GM19351 (cell line): ENCODE data around the gene H6PD.

ENCODE experiments used
- ATAC-seq: cut with Tn5 transposase; IDR thresholded peaks from one replicate; pipeline ENCODE4 v1.9.1; 2021; ENCODE audit warnings: mild to moderate bottlenecking, moderate library complexity; ENCODE audit not compliant: unreplicated experiment

The H6PD gene

GRCh38 chr1:9253004-9253403 lies 18.4 kb downstream of the H6PD start:
- no peak for ATAC-seq

- ATAC-seq = no peak
Measured at GRCh38 chr1:9253453-9254105, 19.0 kb downstream of the H6PD start.

- no peak for ATAC-seq
Measured at GRCh38 chr1:9256332-9256731, 21.8 kb downstream of the H6PD start.

- ATAC-seq = no peak
Measured at GRCh38 chr1:9257851-9258250, 23.3 kb downstream of the H6PD start.

GRCh38 chr1:9258629-9259028 lies 24.1 kb downstream of the H6PD start:
- no peak for ATAC-seq

GRCh38 chr1:9260059-9260766 lies 25.6 kb downstream of the H6PD start:
- ATAC-seq = no peak

GRCh38 chr1:9261496-9261895 lies 26.9 kb downstream of the H6PD start:
- ATAC-seq = no peak

- no peak for ATAC-seq
Measured at GRCh38 chr1:9262096-9262986, 27.8 kb downstream of the H6PD start.

- ATAC-seq = no peak
Measured at GRCh38 chr1:9263276-9263855, 28.8 kb downstream of the H6PD start.

GRCh38 chr1:9263984-9264872 lies 29.7 kb downstream of the H6PD start:
- no peak for ATAC-seq

- ATAC-seq = no peak
Measured at GRCh38 chr1:9265037-9265436, 30.5 kb downstream of the H6PD start.

- ATAC-seq = no peak
Measured at GRCh38 chr1:9265968-9266367, 31.4 kb downstream of the H6PD start.

GRCh38 chr1:9267352-9267686 lies 32.7 kb downstream of the H6PD start:
- no peak for ATAC-seq

- no peak for ATAC-seq
Measured at GRCh38 chr1:9267827-9268581, 33.4 kb downstream of the H6PD start.

- ATAC-seq = no peak
Measured at GRCh38 chr1:9269078-9269501, 34.5 kb downstream of the H6PD start.

GRCh38 chr1:9269721-9270120 lies 35.1 kb downstream of the H6PD start:
- no peak for ATAC-seq

- no peak for ATAC-seq
Measured at GRCh38 chr1:9270290-9270883, 35.8 kb downstream of the H6PD start.

- ATAC-seq = no peak
Measured at GRCh38 chr1:9271283-9271682, 36.7 kb downstream of the H6PD start.

GRCh38 chr1:9271861-9272595 lies 37.5 kb downstream of the H6PD start:
- ATAC-seq = no peak
